ENCODE data around the gene PTPRQ.
"Not testable (repeated sequence)": the region's sequence is repeated elsewhere in the genome, so short reads cannot be mapped to it uniquely, and the experiment has no call there.

Gene PTPRQ

DNA sequence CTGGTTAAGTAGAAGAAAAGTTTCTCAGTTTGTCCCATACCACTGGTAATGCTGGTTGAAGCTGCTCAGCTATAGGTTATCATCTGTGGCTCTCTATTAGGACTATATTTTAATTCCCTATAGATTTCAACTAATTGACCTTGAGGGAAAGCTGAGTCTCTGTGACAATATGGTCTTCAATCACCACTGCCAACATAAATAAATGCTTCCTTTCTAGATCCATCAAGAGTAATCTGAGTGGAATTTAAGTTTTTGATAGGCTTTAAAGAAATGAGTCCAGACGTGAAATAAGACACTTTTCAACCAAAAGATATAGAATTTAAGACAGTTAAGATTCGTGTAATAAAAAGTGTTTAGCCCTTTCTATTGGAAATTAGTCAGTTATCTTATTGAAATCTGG lies 199.9 kb downstream of the PTPRQ start:
- in situ Hi-C loops (cut with HindIII; ENCODE audit: low pct_unique_long_range_greater_than_20kb, low sequenced_read_pairs) = no loop called here
- no peak for DNase-seq (ENCODE audit: low read depth in 1 of 2, low spot score in 1 of 2)
- TF ChIP-seq JUND (IDR thresholded peaks at IDR 0.05; ENCODE audit: low read depth) = no peak

DNA sequence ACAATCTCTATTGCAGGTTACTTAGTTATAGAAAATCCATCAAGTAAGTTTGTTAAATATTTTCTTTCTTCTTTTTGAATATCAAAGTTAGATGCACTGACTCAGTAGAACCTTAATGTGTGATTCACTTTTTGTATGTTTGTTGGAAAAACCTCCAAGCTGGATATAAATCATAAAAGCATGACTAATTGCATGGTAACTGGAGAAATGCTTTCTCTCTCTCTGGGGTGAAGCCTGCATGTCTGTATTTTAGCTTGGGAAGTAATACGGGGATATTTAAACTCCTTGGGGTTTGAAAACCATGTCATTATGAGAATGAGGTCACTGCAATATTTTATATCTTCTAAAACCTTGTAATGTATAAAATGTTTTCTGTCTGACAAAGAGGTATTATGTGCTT lies 204.8 kb downstream of the PTPRQ start:
- no peak for TF ChIP-seq JUND (IDR thresholded peaks at IDR 0.05; ENCODE audit: low read depth)
- in situ Hi-C loops (cut with HindIII; ENCODE audit: low pct_unique_long_range_greater_than_20kb, low sequenced_read_pairs) = no loop called here
- DNase-seq (ENCODE audit: low read depth in 1 of 2, low spot score in 1 of 2) = no peak

DNA sequence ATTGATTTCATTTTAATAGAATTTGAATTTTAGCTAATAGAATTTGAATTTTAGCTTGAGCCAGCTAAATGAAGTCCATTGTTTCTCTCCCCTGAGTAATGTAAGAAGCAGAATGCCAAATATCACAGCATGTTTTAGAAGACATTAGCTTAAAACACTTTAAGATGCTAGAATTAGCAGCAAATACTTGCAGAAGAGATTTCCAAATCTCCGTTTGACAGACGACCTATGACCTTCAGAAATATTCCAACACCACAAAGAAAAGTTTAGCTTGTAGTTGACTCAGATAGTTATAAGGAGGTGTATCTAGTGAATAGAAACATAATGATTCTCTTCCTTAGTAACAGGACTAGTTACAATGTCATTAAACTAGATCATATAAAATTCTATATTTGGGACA lies 211.7 kb downstream of the PTPRQ start:
- in situ Hi-C loops (cut with HindIII; ENCODE audit: low pct_unique_long_range_greater_than_20kb, low sequenced_read_pairs) = no loop called here
- DNase-seq (ENCODE audit: low read depth in 1 of 2, low spot score in 1 of 2) = no peak
- no peak for TF ChIP-seq JUND (IDR thresholded peaks at IDR 0.05; ENCODE audit: low read depth)

DNA sequence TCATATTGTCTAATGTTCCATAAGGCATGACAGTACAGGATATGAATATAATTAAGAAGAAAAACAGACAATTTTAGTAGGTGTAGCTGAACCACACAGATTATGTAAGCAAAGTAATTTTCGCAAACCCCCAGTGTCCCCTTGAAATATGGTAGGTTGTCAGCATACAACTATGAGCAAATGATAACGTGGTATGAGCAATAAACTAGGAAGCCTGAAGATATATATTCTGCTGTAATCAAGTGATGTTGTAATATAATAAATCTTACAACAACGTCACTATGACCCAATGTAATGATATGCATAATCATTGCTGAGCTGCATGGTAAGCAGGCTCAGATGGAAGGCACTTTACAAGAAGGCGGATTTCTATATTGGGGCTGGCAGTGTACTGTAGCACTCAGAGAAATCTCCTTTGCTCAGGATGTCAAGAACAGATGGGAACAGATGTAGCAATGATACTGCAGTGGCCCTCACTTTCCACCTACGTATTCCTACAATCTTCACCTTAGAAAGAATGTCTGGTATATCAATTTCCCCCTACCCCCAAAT lies 215.6 kb downstream of the PTPRQ start:
- no peak for TF ChIP-seq JUND (IDR thresholded peaks at IDR 0.05; ENCODE audit: low read depth)
- no peak for DNase-seq (ENCODE audit: low read depth in 1 of 2, low spot score in 1 of 2)
- in situ Hi-C loops (cut with HindIII; ENCODE audit: low pct_unique_long_range_greater_than_20kb, low sequenced_read_pairs) = no loop called here

DNA sequence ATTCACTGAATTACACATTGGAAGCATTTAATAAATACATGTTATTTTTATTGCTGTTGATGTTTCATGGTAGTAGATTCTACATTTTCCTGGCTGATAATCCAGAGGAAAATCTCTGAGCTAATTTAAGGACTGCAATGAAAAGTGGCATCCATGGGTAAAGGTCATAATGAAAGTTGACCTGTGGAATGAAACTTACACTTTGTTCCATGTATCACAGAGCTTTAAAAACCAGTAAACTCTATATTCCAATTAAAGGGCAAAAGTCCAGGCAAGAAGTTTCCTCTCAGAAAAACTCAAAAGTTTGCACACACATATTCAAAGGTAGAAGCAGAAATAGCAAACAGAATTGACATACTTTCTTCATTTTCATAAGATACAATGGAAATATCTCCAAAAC lies 218.6 kb downstream of the PTPRQ start:
- in situ Hi-C loops (cut with HindIII; ENCODE audit: low pct_unique_long_range_greater_than_20kb, low sequenced_read_pairs) = no loop called here
- no peak for DNase-seq (ENCODE audit: low read depth in 1 of 2, low spot score in 1 of 2)
- no peak for TF ChIP-seq JUND (IDR thresholded peaks at IDR 0.05; ENCODE audit: low read depth)

DNA sequence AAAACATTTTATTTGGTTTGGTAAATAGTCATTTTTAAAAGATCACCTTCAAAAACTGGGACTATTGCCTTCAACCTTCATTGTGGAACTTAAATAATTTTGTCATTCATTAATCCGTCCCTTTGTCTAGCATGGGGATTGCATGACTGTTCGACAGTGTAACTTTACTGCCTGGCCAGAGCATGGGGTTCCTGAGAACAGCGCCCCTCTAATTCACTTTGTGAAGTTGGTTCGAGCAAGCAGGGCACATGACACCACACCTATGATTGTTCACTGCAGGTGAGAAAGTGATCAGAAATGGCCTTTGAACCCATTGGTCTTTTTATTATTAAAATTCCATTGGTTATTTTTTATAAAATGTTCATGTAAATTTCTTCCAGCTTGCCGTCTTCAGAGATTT lies 226.2 kb downstream of the PTPRQ start:
- no peak for DNase-seq (ENCODE audit: low read depth in 1 of 2, low spot score in 1 of 2)
- in situ Hi-C loops (cut with HindIII; ENCODE audit: low pct_unique_long_range_greater_than_20kb, low sequenced_read_pairs) = no loop called here
- no peak for TF ChIP-seq JUND (IDR thresholded peaks at IDR 0.05; ENCODE audit: low read depth)

DNA sequence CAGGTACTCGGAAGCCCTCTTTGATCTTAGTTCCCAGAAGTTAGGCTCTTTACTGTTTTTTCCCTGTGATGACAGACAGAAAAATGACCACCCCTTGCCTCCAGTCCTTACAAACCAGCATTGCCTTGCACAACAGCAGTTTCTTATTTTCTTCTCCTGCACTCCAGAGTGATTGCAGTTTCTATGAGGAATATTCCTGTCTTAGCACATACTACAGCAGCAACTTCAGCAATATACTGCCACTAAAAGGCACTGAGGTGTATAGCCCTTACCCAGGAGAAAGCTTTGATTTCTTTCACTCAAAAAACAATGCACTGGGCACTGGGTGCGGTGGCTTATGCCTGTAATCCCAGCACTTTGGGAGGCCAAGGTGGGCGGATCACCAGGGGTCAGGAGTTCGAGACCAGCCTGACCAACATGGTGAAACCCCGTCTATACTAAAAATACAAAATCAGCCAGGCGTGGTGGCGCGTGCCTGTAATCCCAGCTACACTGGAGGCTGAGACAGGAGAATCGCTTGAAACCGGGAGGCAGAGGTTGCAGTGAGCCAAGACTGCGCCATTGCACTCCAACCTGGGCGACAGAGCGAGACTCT lies 232.1 kb downstream of the PTPRQ start:
- in situ Hi-C loops (cut with HindIII; ENCODE audit: low pct_unique_long_range_greater_than_20kb, low sequenced_read_pairs) = not testable (repeated sequence)
- DNase-seq (ENCODE audit: low read depth in 1 of 2, low spot score in 1 of 2) = peak in 1 of 2 experiments; percentile 27

DNA sequence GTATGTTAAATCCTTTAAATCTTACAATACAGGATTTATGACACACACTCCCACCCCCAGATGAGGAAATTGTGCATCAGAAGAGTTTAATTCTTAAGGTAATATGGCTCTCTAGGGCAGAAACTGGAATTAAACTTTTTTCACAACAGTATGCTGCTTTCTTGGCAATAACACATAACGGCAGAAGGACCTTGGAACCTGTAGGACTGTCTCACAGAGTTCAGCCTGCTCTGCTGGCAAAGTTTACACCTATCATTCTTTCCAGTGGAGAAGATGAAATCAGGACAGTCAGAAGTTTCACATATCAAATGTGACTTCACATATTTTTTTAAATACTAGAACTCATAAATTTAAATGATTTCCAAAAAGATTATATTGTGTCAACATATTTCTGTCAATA lies 232.8 kb downstream of the PTPRQ start:
- no peak for TF ChIP-seq JUND (IDR thresholded peaks at IDR 0.05; ENCODE audit: low read depth)
- in situ Hi-C loops (cut with HindIII; ENCODE audit: low pct_unique_long_range_greater_than_20kb, low sequenced_read_pairs) = no loop called here
- DNase-seq (ENCODE audit: low read depth in 1 of 2, low spot score in 1 of 2) = no peak

DNA sequence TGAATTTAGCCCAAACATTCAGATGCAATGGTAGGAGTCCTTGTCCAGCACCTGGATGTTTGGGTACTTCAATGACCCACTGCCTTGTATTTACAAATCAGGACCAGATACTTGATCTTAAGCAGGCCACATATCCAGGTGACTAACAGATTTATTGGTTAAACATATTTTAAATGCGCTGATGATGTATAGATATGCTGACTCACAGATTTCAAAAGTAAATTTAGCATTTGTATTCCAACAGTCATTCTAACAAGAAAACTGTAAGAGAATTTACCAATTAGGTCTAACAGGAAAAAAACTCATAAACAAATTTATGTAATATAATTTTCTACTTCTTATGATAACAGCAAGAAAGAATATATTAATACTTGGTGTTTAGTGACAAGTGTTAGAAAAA lies 234.0 kb downstream of the PTPRQ start:
- in situ Hi-C loops (cut with HindIII; ENCODE audit: low pct_unique_long_range_greater_than_20kb, low sequenced_read_pairs) = no loop called here
- no peak for DNase-seq (ENCODE audit: low read depth in 1 of 2, low spot score in 1 of 2)
- no peak for TF ChIP-seq JUND (IDR thresholded peaks at IDR 0.05; ENCODE audit: low read depth)

DNA sequence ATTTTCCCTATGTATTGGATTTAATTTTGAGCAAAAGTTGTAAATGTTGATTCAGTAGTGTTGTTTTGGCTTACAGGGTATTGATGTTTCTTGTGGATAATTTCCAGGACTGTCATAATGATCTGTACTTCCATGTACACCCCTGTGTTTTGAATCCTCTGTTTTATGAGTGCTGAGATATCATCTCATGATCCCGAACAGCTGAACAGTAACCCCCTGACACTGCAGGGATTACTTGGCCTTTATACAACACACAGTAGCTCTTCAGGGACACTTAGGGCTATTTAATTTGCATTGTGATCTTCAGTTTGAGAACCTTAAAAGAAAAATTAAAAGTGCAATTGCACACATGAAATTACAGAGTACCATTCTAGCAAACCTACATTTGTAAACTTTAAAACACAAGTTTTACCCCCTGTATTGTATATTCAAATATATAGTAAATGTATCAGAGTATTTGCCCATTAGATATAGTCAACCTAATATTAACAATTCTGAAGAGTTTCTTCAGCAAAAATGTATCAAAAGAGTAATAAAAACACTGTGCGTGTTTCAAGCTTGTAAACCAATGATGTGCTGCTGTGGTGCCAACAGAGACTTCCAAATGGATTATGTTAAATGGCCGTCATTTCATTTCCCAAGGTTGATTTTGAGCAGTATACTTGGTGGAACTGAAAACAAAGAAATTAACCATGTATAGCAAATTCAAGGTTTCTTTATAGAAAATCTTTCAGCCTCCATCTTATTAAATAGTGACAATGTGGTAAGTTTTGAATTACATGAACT lies 235.5 kb downstream of the PTPRQ start:
- in situ Hi-C loops (cut with HindIII; ENCODE audit: low pct_unique_long_range_greater_than_20kb, low sequenced_read_pairs) = no loop called here
- DNase-seq (ENCODE audit: low read depth in 1 of 2, low spot score in 1 of 2) = no peak
- no peak for TF ChIP-seq JUND (IDR thresholded peaks at IDR 0.05; ENCODE audit: low read depth)

DNA sequence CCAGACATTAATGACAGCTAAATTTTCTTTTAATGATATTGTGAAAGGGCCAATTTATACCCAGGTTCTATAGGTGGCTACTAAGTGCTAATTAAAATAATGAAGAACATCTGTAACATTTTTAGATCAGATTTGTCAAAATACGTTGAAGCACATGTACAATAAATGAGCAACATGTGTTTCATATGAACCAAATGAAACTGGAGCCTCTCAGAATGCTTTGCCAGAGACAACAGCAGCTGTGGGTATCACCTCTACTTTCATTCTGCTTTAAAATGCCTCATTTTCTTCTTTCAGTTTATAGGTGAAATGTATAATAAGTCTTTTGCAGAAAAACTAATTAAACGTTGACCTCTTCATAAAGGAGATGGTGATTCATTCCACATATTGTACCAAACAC lies 237.3 kb downstream of the PTPRQ start:
- no peak for TF ChIP-seq JUND (IDR thresholded peaks at IDR 0.05; ENCODE audit: low read depth)
- in situ Hi-C loops (cut with HindIII; ENCODE audit: low pct_unique_long_range_greater_than_20kb, low sequenced_read_pairs) = no loop called here
- DNase-seq (ENCODE audit: low read depth in 1 of 2, low spot score in 1 of 2) = no peak

DNA sequence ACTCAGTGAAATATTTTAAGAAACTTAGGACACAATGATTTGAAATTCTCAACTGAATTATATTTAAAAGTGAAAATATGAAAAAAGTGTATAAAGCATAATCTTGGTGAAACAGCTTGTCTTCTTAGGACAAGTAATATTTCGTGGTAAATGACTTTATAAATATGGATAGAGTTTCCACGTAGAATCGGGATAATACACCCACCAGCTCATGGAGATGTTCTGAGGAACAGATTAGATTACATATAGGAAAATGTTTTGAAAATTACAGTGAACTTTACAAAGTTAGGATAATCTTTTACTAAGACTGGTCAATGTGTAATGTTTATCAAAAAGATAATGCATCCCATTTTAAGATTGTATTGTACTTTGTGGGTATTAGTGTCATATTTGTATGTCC lies 237.8 kb downstream of the PTPRQ start:
- no peak for DNase-seq (ENCODE audit: low read depth in 1 of 2, low spot score in 1 of 2)
- in situ Hi-C loops (cut with HindIII; ENCODE audit: low pct_unique_long_range_greater_than_20kb, low sequenced_read_pairs) = no loop called here
- no peak for TF ChIP-seq JUND (IDR thresholded peaks at IDR 0.05; ENCODE audit: low read depth)

DNA sequence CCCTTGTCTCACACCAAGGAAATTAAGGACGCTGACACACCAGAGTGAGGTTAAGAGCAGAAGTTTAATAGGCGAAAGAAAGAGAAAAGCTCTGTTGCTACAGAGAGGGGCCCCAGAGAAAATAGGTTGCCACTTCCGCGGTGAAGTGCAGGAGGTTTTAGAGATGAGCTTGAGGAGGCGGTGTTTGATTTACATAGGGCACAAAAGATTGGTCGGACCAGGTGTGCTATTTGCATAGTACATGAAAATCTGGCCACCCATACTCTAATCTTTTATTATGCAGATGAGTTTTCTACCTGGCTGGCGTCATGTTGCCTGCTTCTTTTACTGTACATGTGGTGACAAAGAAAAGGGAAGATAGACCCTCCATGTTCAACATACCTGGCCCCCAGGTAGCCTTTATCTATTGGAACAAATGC lies 240.1 kb downstream of the PTPRQ start:
- in situ Hi-C loops (cut with HindIII; ENCODE audit: low pct_unique_long_range_greater_than_20kb, low sequenced_read_pairs) = no loop called here
- TF ChIP-seq JUND (IDR thresholded peaks at IDR 0.05; ENCODE audit: low read depth) = no peak
- DNase-seq (ENCODE audit: low read depth in 1 of 2, low spot score in 1 of 2) = peak in 1 of 2 experiments; percentile 15

Data from T47D (cell line).